Measurements from ENCODE around the gene GSTP1. TPM values are rescaled to one million over a fixed set of nuclear protein-coding genes. Genes with fewer than 3 reads are reported as not detected.

The GSTP1 gene
- total and polyA plus RNA-seq, 12 donors = 249 to 642 (median 332) TPM

- Histone ChIP-seq H3K4me3 (no peak overlapping the region), H3K4me1 (peaks cover 0 to 42% (median 16%) of the 10 kb centered on the region in 9 donors), H3K9me3 (no peaks in the 10 kb centered on the region), H3K27ac (no peak overlapping the region), H3K36me3 (peaks cover 0 to 24% (median 0%) of the 10 kb centered on the region in 9 donors), H3K27me3 (peaks cover 0 to 15% (median 3%) of the 10 kb centered on the region in 7 donors)
- intact Hi-C loops (cut with DNase I) = loop anchor here in 2 of 10 donors (5.0 to 10.0 kb wide), 2 partner anchors 75 to 77 kb away; partner anchors contain the start of genes CDK2AP2 (in 2 of the 2) and PITPNM1 (in 2 of the 2)
- ATAC-seq (no peak), DNase-seq (no peak)
- 86 to 89% methylated on average over 4 of the region's 4 CpGs for WGBS, 2 donors
- TF ChIP-seq CTCF (IDR thresholded peaks at IDR 0.05) = no peak
These were observed 1.6 kb upstream of the GSTP1 start for GRCh38 chr11:67582011-67582410.

- 17 to 19% methylated on average over 33 of the region's 33 CpGs for WGBS, 2 donors
- ATAC-seq (peak; percentile 57 to 88 (median 79)), DNase-seq (peak; percentile 78)
- peak overlapping the region; percentile 51 to 92 (median 80) for H3K4me3 ChIP-seq
- TF ChIP-seq CTCF (IDR thresholded peaks at IDR 0.05) = no peak
- intact Hi-C loops (cut with DNase I) = loop anchor here in 2 of 10 donors (5.0 to 10.0 kb wide), 2 partner anchors 77 to 80 kb away; partner anchors contain the start of genes CDK2AP2 (in 2 of the 2) and PITPNM1 (in 2 of the 2)
- H3K9me3 ChIP-seq = no peaks in the 10 kb centered on the region
- H3K36me3 ChIP-seq = peaks cover 0 to 43% (median 6%) of the 10 kb centered on the region in 9 donors
- peak overlapping the region; percentile 82 to 100 (median 97) for H3K27ac ChIP-seq
- H3K27me3 ChIP-seq = peaks cover 0 to 5% (median 0%) of the 10 kb centered on the region in 7 donors
- H3K4me1 ChIP-seq = peaks cover 0 to 50% (median 16%) of the 10 kb centered on the region in 9 donors
These were observed 731 bp downstream of the GSTP1 start for GRCh38 chr11:67584205-67584880.

- DNase-seq = no peak
These were observed 1.6 kb downstream of the GSTP1 start for GRCh38 chr11:67584881-67585873.

More at GRCh38 chr11:67584881-67585873, 1.6 kb downstream of the GSTP1 start:
- peaks cover 0 to 42% (median 16%) of the 10 kb centered on the region in 9 donors for H3K4me1 ChIP-seq
- ATAC-seq = peak in 1 of 8 donors; percentile 4
- TF ChIP-seq CTCF (IDR thresholded peaks at IDR 0.05) = no peak
- H3K27me3 ChIP-seq = no peaks in the 10 kb centered on the region
- 87 to 92% methylated on average over 21 of the region's 21 CpGs for WGBS, 2 donors
- peak overlapping the region; percentile 82 to 100 (median 97) for H3K27ac ChIP-seq
- no peaks in the 10 kb centered on the region for H3K9me3 ChIP-seq
- H3K4me3 ChIP-seq = peak overlapping the region in 9 of 10 donors; percentile 51 to 92 (median 80)
- intact Hi-C loops (cut with DNase I) = loop anchor here in 2 of 10 donors (5.0 to 10.0 kb wide), 2 partner anchors 78 to 80 kb away; partner anchors contain the start of genes CDK2AP2 (in 2 of the 2) and PITPNM1 (in 2 of the 2)
- H3K36me3 ChIP-seq = peaks cover 0 to 46% (median 6%) of the 10 kb centered on the region in 9 donors

All from heart right ventricle (tissue), 16 donors.